ENCODE data around the gene GRID2.

- no peak for TF ChIP-seq POLR2A (IDR thresholded peaks at IDR 0.05; ENCODE audit: low read length)
- TF ChIP-seq GATA1 (IDR thresholded peaks at IDR 0.05; ENCODE audit: low read depth, low read length), result no peak
These were observed 895.7 kb downstream of the GRID2 start for GRCh38 chr4:93199492-93199891.

All from erythroblast (primary cell).